Left lobe of liver (tissue), 1 donor: ENCODE data around the gene TMEM9B. TPM values are rescaled to one million over a fixed set of nuclear protein-coding genes. Genes with fewer than 3 reads are reported as not detected.

Experiments used
- total RNA-seq: library from RNA; stranded (reverse); gene quantifications from one replicate; pipeline ENCODE4 v1.2.1, GENCODE V29; 2021
- donor health status: DM: no; HTN: yes; CAD: no.

Gene TMEM9B
- total RNA-seq, 1 donor from 2014 or later = 13.8 TPM

Other genes starting within 250 kb of the TMEM9B start
- 11.7 TPM for gene AKIP1, start 53.3 kb downstream of the TMEM9B start, total RNA-seq
- not detected for gene C11orf16, start 31.5 kb downstream of the TMEM9B start, total RNA-seq
- not detected for gene ASCL3, start 21.4 kb downstream of the TMEM9B start, total RNA-seq
- 0.05 TPM for gene NRIP3, start 39.6 kb upstream of the TMEM9B start, total RNA-seq
- 0.65 TPM for gene SCUBE2, start 127.2 kb upstream of the TMEM9B start, total RNA-seq